ENCODE data around the gene EXTL1.

- TF ChIP-seq CTCF (IDR thresholded peaks at IDR 0.05; ENCODE audit: low read length) (no peak), EZH2 (IDR thresholded peaks at IDR 0.05; ENCODE audit: borderline replicate concordance, low read length) (no peak)
Observed at GRCh38 chr1:26081267-26082019, 59.9 kb downstream of the EXTL1 start.
